ENCODE results near the gene LINC00305.
A peak's percentile ranks its signal among the peaks of the same experiment; 100 is the strongest.

Gene LINC00305

GRCh38 chr18:64148988-64149387 is at the start of gene LINC00305:
TSS of gene LINC00305 (minus strand) at chr18:64149088.
- no peak for DNase-seq

- no peak for DNase-seq
These were observed 42.2 kb upstream of the LINC00305 start for GRCh38 chr18:64191069-64191468.

GRCh38 chr18:64185987-64186386 is 37.1 kb upstream of the LINC00305 start:
- DNase-seq: peak; percentile 7

GRCh38 chr18:64183665-64184064 is 34.8 kb upstream of the LINC00305 start:
- DNase-seq: no peak

- DNase-seq: no peak
These were observed 31.7 kb upstream of the LINC00305 start for GRCh38 chr18:64180617-64181016.

- peak; percentile 47 for DNase-seq
These were observed 31.3 kb upstream of the LINC00305 start for GRCh38 chr18:64180171-64180570.

GRCh38 chr18:64179556-64180080 is 30.7 kb upstream of the LINC00305 start:
- no peak for DNase-seq

- no peak for DNase-seq
These were observed 30.0 kb upstream of the LINC00305 start for GRCh38 chr18:64178860-64179259.

GRCh38 chr18:64175432-64175831 is 26.5 kb upstream of the LINC00305 start:
- DNase-seq: no peak

GRCh38 chr18:64171576-64171975 is 22.7 kb upstream of the LINC00305 start:
- DNase-seq: no peak

- DNase-seq: no peak
These were observed 18.6 kb upstream of the LINC00305 start for GRCh38 chr18:64167408-64167925.

- DNase-seq: peak; percentile 10
These were observed 17.0 kb upstream of the LINC00305 start for GRCh38 chr18:64165906-64166305.

- no peak for DNase-seq
These were observed 16.0 kb upstream of the LINC00305 start for GRCh38 chr18:64164883-64165282.

GRCh38 chr18:64149916-64150438 is 1.1 kb upstream of the LINC00305 start:
- DNase-seq: no peak

GRCh38 chr18:64142904-64143303 is 6.0 kb downstream of the LINC00305 start:
- no peak for DNase-seq

- DNase-seq: no peak
These were observed 11.0 kb downstream of the LINC00305 start for GRCh38 chr18:64137914-64138313.

GRCh38 chr18:64134044-64134747 is 14.7 kb downstream of the LINC00305 start:
- peak; percentile 52 for DNase-seq

- DNase-seq: peak; percentile 88
These were observed 16.0 kb downstream of the LINC00305 start for GRCh38 chr18:64132871-64133270.

GRCh38 chr18:64131314-64131713 is 17.6 kb downstream of the LINC00305 start:
- DNase-seq: no peak

GRCh38 chr18:64127172-64127571 is 21.7 kb downstream of the LINC00305 start:
- DNase-seq: no peak

- DNase-seq: no peak
These were observed 29.0 kb downstream of the LINC00305 start for GRCh38 chr18:64119916-64120315.

- no peak for DNase-seq
These were observed 30.5 kb downstream of the LINC00305 start for GRCh38 chr18:64118406-64118805.

- DNase-seq: no peak
These were observed 32.2 kb downstream of the LINC00305 start for GRCh38 chr18:64116571-64117175.

GRCh38 chr18:64115881-64116280 is 33.0 kb downstream of the LINC00305 start:
- no peak for DNase-seq

Data from NCI-H446 treated with DMSO at 0.1 percent for 48 hours (cell line).